HG02970 (cell line): ENCODE measurements around the gene ACOT8.

ENCODE experiments used
- ATAC-seq: cut with Tn5 transposase; IDR thresholded peaks from one replicate; pipeline ENCODE4 v1.9.1; 2021; ENCODE audit warnings: mild to moderate bottlenecking, moderate library complexity, moderate number of reproducible peaks; ENCODE audit not compliant: unreplicated experiment, low FRiP score

ACOT8 gene

GRCh38 chr20:45859916-45860315 is 2.7 kb upstream of the ACOT8 start:
- no peak for ATAC-seq

GRCh38 chr20:45857882-45858216 is 657 bp upstream of the ACOT8 start:
- ATAC-seq, result no peak

GRCh38 chr20:45853484-45853883 is 3.7 kb downstream of the ACOT8 start:
- no peak for ATAC-seq

- ATAC-seq, result no peak
Observed at GRCh38 chr20:45852326-45852725, 4.9 kb downstream of the ACOT8 start.

GRCh38 chr20:45851501-45851900 is 5.7 kb downstream of the ACOT8 start:
- ATAC-seq, result no peak

GRCh38 chr20:45850926-45851325 is 6.3 kb downstream of the ACOT8 start:
- ATAC-seq, result no peak

GRCh38 chr20:45850238-45850637 is 7.0 kb downstream of the ACOT8 start:
- ATAC-seq, result no peak

GRCh38 chr20:45848969-45849582 is 8.1 kb downstream of the ACOT8 start:
- ATAC-seq, result no peak

GRCh38 chr20:45848421-45848820 is 8.8 kb downstream of the ACOT8 start:
- ATAC-seq, result no peak

- ATAC-seq, result no peak
Observed at GRCh38 chr20:45845452-45845851, 11.7 kb downstream of the ACOT8 start.

- ATAC-seq, result no peak
Observed at GRCh38 chr20:45843506-45843905, 13.7 kb downstream of the ACOT8 start.

GRCh38 chr20:45842169-45842812 is 14.9 kb downstream of the ACOT8 start:
- ATAC-seq, result no peak

- ATAC-seq, result no peak
Observed at GRCh38 chr20:45841407-45842129, 15.6 kb downstream of the ACOT8 start.

- no peak for ATAC-seq
Observed at GRCh38 chr20:45840700-45841198, 16.4 kb downstream of the ACOT8 start.

- ATAC-seq, result no peak
Observed at GRCh38 chr20:45836841-45837240, 20.4 kb downstream of the ACOT8 start.

GRCh38 chr20:45835825-45836224 is 21.4 kb downstream of the ACOT8 start:
- ATAC-seq, result no peak

GRCh38 chr20:45835329-45835765 is 21.8 kb downstream of the ACOT8 start:
- no peak for ATAC-seq

- ATAC-seq, result no peak
Observed at GRCh38 chr20:45834797-45835161, 22.4 kb downstream of the ACOT8 start.

GRCh38 chr20:45833883-45834796 is 23.1 kb downstream of the ACOT8 start:
- ATAC-seq, result no peak

- no peak for ATAC-seq
Observed at GRCh38 chr20:45833030-45833882, 23.9 kb downstream of the ACOT8 start, which contains the start of gene SNX21. Gene SNX21 (plus strand): TSS chr20:45833799. CDS start chr20:45833920, 121 bp downstream.
